HepG2 (cell line): ENCODE data around the gene MRPL51. TPM values are rescaled to one million over a fixed set of nuclear protein-coding genes. Genes with fewer than 3 reads are reported as not detected.

Experiments
- ATF2 ChIP-seq: sonication (generic); formaldehyde crosslinking; IDR thresholded peaks from 2 replicates; pipeline ENCODE4 v1.4.0; 2020; ENCODE audit warnings: missing genetic modification reagents
- ETS1 ChIP-seq: sonication (generic); formaldehyde crosslinking; IDR thresholded peaks from 2 replicates; pipeline ENCODE4 v1.4.0; 2020; ENCODE audit warnings: missing genetic modification reagents
- GATAD1 ChIP-seq: IDR thresholded peaks from 2 replicates; pipeline ENCODE4 v1.6.1; 2016; ENCODE audit warnings: missing genetic modification reagents, missing compliant biosample characterization
- HNF4G ChIP-seq, 2 experiments: sonication (generic) in 1 of 2; formaldehyde crosslinking in 1 of 2; IDR thresholded peaks; 2 replicates each; pipeline versions ENCODE4 v1.4.0 to v1.6.1; 2011 to 2020; ENCODE audit warnings: borderline replicate concordance in 2 of 2, low read depth in 2 of 2, mild to moderate bottlenecking in 2 of 2, low read length in 1 of 2, missing genetic modification reagents in 1 of 2, moderate library complexity in 1 of 2
- IKZF5 ChIP-seq: IDR thresholded peaks from 2 replicates; pipeline ENCODE4 v1.6.1; 2018; ENCODE audit warnings: missing genetic modification reagents, mild to moderate bottlenecking, missing compliant biosample characterization
- NAIF1 ChIP-seq: sonication (generic); formaldehyde crosslinking; IDR thresholded peaks from 2 replicates; pipeline ENCODE4 v1.5.0; 2020; ENCODE audit warnings: mild to moderate bottlenecking, missing genetic modification reagents, borderline replicate concordance
- NR2F2 ChIP-seq: IDR thresholded peaks from 2 replicates; pipeline ENCODE4 v1.6.1; 2012; ENCODE audit warnings: low read depth, inconsistent platforms, borderline replicate concordance
- RBM22 ChIP-seq: fragments of 200-400 bp; formaldehyde crosslinking; optimal IDR thresholded peaks from 2 replicates; pipeline ENCODE3; 2017; ENCODE audit warnings: mild to moderate bottlenecking, low read length, moderate library complexity
- REXO4 ChIP-seq: sonication (generic); formaldehyde crosslinking; IDR thresholded peaks from 2 replicates; pipeline ENCODE4 v1.8.0; 2022; ENCODE audit warnings: missing genetic modification reagents, mild to moderate bottlenecking, borderline replicate concordance
- SIN3A ChIP-seq: IDR thresholded peaks from 2 replicates; pipeline ENCODE4 v1.6.1; 2011; ENCODE audit warnings: low read depth, mild to moderate bottlenecking, control low read depth, low read length, borderline replicate concordance
- SNAPC2 ChIP-seq: sonication (generic); formaldehyde crosslinking; IDR thresholded peaks from 2 replicates; pipeline ENCODE4 v1.8.1; 2022; ENCODE audit warnings: mild to moderate bottlenecking, missing genetic modification reagents
- SNRNP70 ChIP-seq: fragments of 200-400 bp; formaldehyde crosslinking; IDR thresholded peaks from 2 replicates; pipeline ENCODE4 v1.6.1; 2017; ENCODE audit warnings: mild to moderate bottlenecking, low read depth, low read length, moderate library complexity
- SOX13 ChIP-seq, 3 experiments: fragments of 450-650 bp in 1 of 3; sonication (generic) in 1 of 3; formaldehyde crosslinking in 1 of 3; IDR thresholded peaks in 2 of 3; conservative IDR thresholded peaks in 1 of 3; 2 replicates each; pipeline versions ENCODE4 v1.5.0 to v1.6.1; 2016 to 2020; ENCODE audit warnings: antibody characterized with exemption in 1 of 3, mild to moderate bottlenecking in 1 of 3, missing compliant biosample characterization in 1 of 3, missing genetic modification reagents in 1 of 3, moderate library complexity in 1 of 3
- TOPORS ChIP-seq: sonication (generic); formaldehyde crosslinking; IDR thresholded peaks from 2 replicates; pipeline ENCODE4 v1.8.0; 2023; ENCODE audit warnings: mild to moderate bottlenecking, missing genetic modification reagents
- ZFY ChIP-seq: sonication (generic); formaldehyde crosslinking; IDR thresholded peaks from 2 replicates; pipeline ENCODE4 v1.4.0; 2020; ENCODE audit warnings: missing genetic modification reagents
- ZNF18 ChIP-seq: sonication (generic); formaldehyde crosslinking; IDR thresholded peaks from 2 replicates; pipeline ENCODE4 v1.8.0; 2022; ENCODE audit warnings: mild to moderate bottlenecking, missing genetic modification reagents; ENCODE audit not compliant: insufficient replicate concordance
- ZNF234 ChIP-seq: sonication (generic); formaldehyde crosslinking; conservative IDR thresholded peaks from 2 replicates; pipeline ENCODE4 v1.5.1; 2020; ENCODE audit warnings: mild to moderate bottlenecking, missing genetic modification reagents
- ZNF496 ChIP-seq: sonication (generic); formaldehyde crosslinking; IDR thresholded peaks from 2 replicates; pipeline ENCODE4 v1.8.1; 2023; ENCODE audit warnings: mild to moderate bottlenecking, moderate library complexity, missing genetic modification reagents; ENCODE audit not compliant: insufficient replicate concordance
- ZNF501 ChIP-seq: sonication (generic); formaldehyde crosslinking; IDR thresholded peaks from 2 replicates; pipeline ENCODE4 v1.5.1; 2020; ENCODE audit warnings: mild to moderate bottlenecking, moderate library complexity, missing genetic modification reagents
- polyA plus RNA-seq, 8 experiments: library from polyadenylated mRNA; depleted of rRNA in 3 of 8; stranded (reverse) in 7 of 8; unstranded in 1 of 8; fragments of >200 nt; fragmentation: Illumina TruSeq in 4 of 8; extraction: Trizol in 4 of 8; gene quantifications; 2 replicates each; pipeline versions ENCODE4 v1.2.1 to v1.2.3, GENCODE V29; 2011 to 2016; ENCODE audit warnings: low read depth in 4 of 8, missing spikeins in 1 of 8, mixed read lengths in 1 of 8; ENCODE audit not compliant: insufficient read depth in 1 of 8
- total RNA-seq, 5 experiments: library from RNA; depleted of rRNA; stranded (reverse); fragments of >200 nt; fragmentation: Illumina TruSeq; extraction: Trizol; gene quantifications; 2 replicates each; pipeline ENCODE4 v1.2.3, GENCODE V29; 2016; ENCODE audit warnings: low read depth in 1 of 5

The MRPL51 gene
- total and polyA plus RNA-seq, 2 of the 13 experiments (the other 11 are each of a cell fraction or from before 2014, with no cell fraction given), result 64.8 to 278 TPM

GRCh38 chr12:6492838-6493496 is at the start of gene MRPL51 (continued):
- TF ChIP-seq ZNF234 (CRISPR knock-in tag) (no peak), REXO4 (CRISPR knock-in tag) (no peak), ZNF501 (CRISPR knock-in tag) (peak; percentile 80; the same call in 1 of the 2 replicates), NAIF1 (CRISPR knock-in tag) (no peak), ZFY (CRISPR knock-in tag) (peak; percentile 73), RBM22 (no peak), HNF4G (IDR thresholded peaks at IDR 0.05; ENCODE audit: borderline replicate concordance, low read depth, low read length) (no peak), HNF4G (CRISPR knock-in tag; IDR thresholded peaks at IDR 0.05; ENCODE audit: borderline replicate concordance, low read depth) (no peak), ZNF496 (CRISPR knock-in tag) (no peak), SNRNP70 (no peak), IKZF5 (CRISPR knock-in tag) (peak; percentile 55; the same call in 1 of the 2 replicates), GATAD1 (peak; percentile 94), SOX13 (IDR thresholded peaks at IDR 0.05) (no peak), SOX13 (CRISPR knock-in tag; conservative IDR thresholded peaks at IDR 0.05 in 1 of 2, IDR thresholded peaks at IDR 0.05 in 1 of 2) (0 out of 4 replicates have a peak, but pooled peaks of 1 of the 2 experiments have one; percentile 18), ZNF18 (CRISPR knock-in tag) (no peak), ETS1 (no peak), TOPORS (no peak; the same call in 1 of the 2 replicates), NR2F2 (0 out of 2 replicates have a peak, but pooled peaks have one; percentile 11), SNAPC2 (CRISPR knock-in tag) (no peak), ATF2 (no peak), SIN3A (peak; percentile 90)
